Measurements from ENCODE around the gene KRT9. TPM values are rescaled to one million over a fixed set of nuclear protein-coding genes. Genes with fewer than 3 reads are reported as not detected.

Gene KRT9
- total RNA-seq, 2 donors from 2014 or later = 0.42 TPM; not detected in 1

- no peaks in the 10 kb centered on the region for H3K4me1 ChIP-seq (ENCODE audit: control insufficient read depth in 1 of 2, low read depth in 2 of 2)
- H3K4me3 ChIP-seq = no peak overlapping the region
- ATAC-seq (ENCODE audit: insufficient number of reproducible peaks, low FRiP score, low read depth) (no peak), DNase-seq (ENCODE audit: low spot score) (no peak)
- no peaks in the 10 kb centered on the region for H3K36me3 ChIP-seq
- H3K27ac ChIP-seq = no peak overlapping the region
- no peak for TF ChIP-seq CTCF (IDR thresholded peaks at IDR 0.05)
- H3K27me3 ChIP-seq (replicated peaks; ENCODE audit: insufficient read depth) = no peaks in the 10 kb centered on the region
- H3K9me3 ChIP-seq = peaks cover 9% of the 10 kb centered on the region
These were observed 30.7 kb upstream of the KRT9 start for GRCh38 chr17:41602524-41602923.

- Histone ChIP-seq H3K4me3 (no peak overlapping the region), H3K4me1 (ENCODE audit: control insufficient read depth in 1 of 2, low read depth in 2 of 2) (no peaks in the 10 kb centered on the region), H3K27ac (no peak overlapping the region), H3K9me3 (no peaks in the 10 kb centered on the region), H3K36me3 (no peaks in the 10 kb centered on the region), H3K27me3 (replicated peaks; ENCODE audit: insufficient read depth) (no peaks in the 10 kb centered on the region)
- no peak for ATAC-seq (ENCODE audit: insufficient number of reproducible peaks, low FRiP score, low read depth)
- TF ChIP-seq CTCF (IDR thresholded peaks at IDR 0.05) = no peak
- DNase-seq (ENCODE audit: low spot score) = no peak
These were observed 28.5 kb upstream of the KRT9 start for GRCh38 chr17:41600318-41600717.

- H3K27me3 ChIP-seq (replicated peaks; ENCODE audit: insufficient read depth) = no peaks in the 10 kb centered on the region
- H3K36me3 ChIP-seq = no peaks in the 10 kb centered on the region
- TF ChIP-seq CTCF (IDR thresholded peaks at IDR 0.05) = no peak
- ATAC-seq (ENCODE audit: insufficient number of reproducible peaks, low FRiP score, low read depth) (no peak), DNase-seq (ENCODE audit: low spot score) (no peak)
- H3K4me3 ChIP-seq = no peak overlapping the region
- H3K4me1 ChIP-seq (ENCODE audit: control insufficient read depth in 1 of 2, low read depth in 2 of 2) = no peaks in the 10 kb centered on the region
- no peaks in the 10 kb centered on the region for H3K9me3 ChIP-seq
- H3K27ac ChIP-seq = no peak overlapping the region
These were observed 27.8 kb upstream of the KRT9 start for GRCh38 chr17:41599680-41600079.

GRCh38 chr17:41595585-41595984, 23.7 kb upstream of the KRT9 start:
- Histone ChIP-seq H3K27me3 (replicated peaks; ENCODE audit: insufficient read depth) (no peaks in the 10 kb centered on the region), H3K9me3 (no peaks in the 10 kb centered on the region), H3K4me1 (ENCODE audit: control insufficient read depth in 1 of 2, low read depth in 2 of 2) (no peaks in the 10 kb centered on the region), H3K4me3 (no peak overlapping the region), H3K36me3 (no peaks in the 10 kb centered on the region), H3K27ac (no peak overlapping the region)
- ATAC-seq (ENCODE audit: insufficient number of reproducible peaks, low FRiP score, low read depth) = no peak
- TF ChIP-seq CTCF (IDR thresholded peaks at IDR 0.05) = no peak
- no peak for DNase-seq (ENCODE audit: low spot score)

GRCh38 chr17:41594363-41594915, 22.6 kb upstream of the KRT9 start:
- ATAC-seq (ENCODE audit: insufficient number of reproducible peaks, low FRiP score, low read depth) = no peak
- TF ChIP-seq CTCF (IDR thresholded peaks at IDR 0.05) = no peak
- DNase-seq (ENCODE audit: low spot score) = no peak
- Histone ChIP-seq H3K9me3 (no peaks in the 10 kb centered on the region), H3K4me1 (ENCODE audit: control insufficient read depth in 1 of 2, low read depth in 2 of 2) (peaks cover 0 to under 1% of the 10 kb centered on the region in 2 donors), H3K36me3 (no peaks in the 10 kb centered on the region), H3K4me3 (no peak overlapping the region), H3K27ac (no peak overlapping the region), H3K27me3 (replicated peaks; ENCODE audit: insufficient read depth) (no peaks in the 10 kb centered on the region)

Data from thoracic aorta (tissue), 2 donors.